ENCODE data around the gene TTC28. TPM values are rescaled to one million over a fixed set of nuclear protein-coding genes. Genes with fewer than 3 reads are reported as not detected.
A peak's percentile ranks its signal among the peaks of the same experiment; 100 is the strongest.

TTC28 gene
- total RNA-seq, 4 donors from 2014 or later = 49.8 to 99.7 (median 79.7) TPM

GRCh38 chr22:28599693-28600092, 79.9 kb downstream of the TTC28 start:
- Histone ChIP-seq H3K4me3 (replicated peaks in 1 of 3) (no peak overlapping the region), H3K9me3 (no peaks in the 10 kb centered on the region), H3K27ac (no peak overlapping the region), H3K36me3 (no peaks in the 10 kb centered on the region), H3K4me1 (no peaks in the 10 kb centered on the region), H3K27me3 (no peaks in the 10 kb centered on the region)
- intact Hi-C loops (cut with DNase I) = loop anchor here (5.0 to 10.0 kb wide), 3 partner anchors 233 to 575 kb away; no protein-coding TSS in a partner anchor
- TF ChIP-seq POLR2A (IDR thresholded peaks at IDR 0.05) = no peak
- TF ChIP-seq CTCF (IDR thresholded peaks at IDR 0.05) = no peak
- 70 to 82% methylated on average over 2 of the region's 2 CpGs for WGBS, 2 donors
- DNase-seq = no peak

DNA sequence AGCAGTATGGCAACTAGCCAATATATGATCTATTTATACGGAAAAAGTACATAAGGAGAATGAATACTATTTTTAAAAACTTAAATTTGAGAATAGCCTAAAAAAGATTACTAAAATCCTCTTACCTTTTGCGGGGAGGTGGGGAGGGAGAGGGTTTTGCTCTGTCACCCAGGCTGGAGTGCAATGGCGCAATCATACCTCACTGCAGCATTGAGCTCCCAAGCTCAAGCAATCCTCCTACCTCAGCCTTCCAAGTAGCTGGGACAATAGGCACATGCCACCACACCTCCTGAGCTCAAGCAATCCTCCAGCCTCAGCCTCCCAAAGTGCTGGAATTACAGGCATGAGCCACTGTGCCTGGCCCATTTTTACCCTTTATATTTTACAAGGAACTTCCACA, 82.0 kb downstream of the TTC28 start:
- WGBS, 2 donors = 85 to 88% methylated on average over 3 of the region's 3 CpGs
- H3K27me3 ChIP-seq = no peaks in the 10 kb centered on the region
- intact Hi-C loops (cut with DNase I) = loop anchor here (10.0 kb wide), 2 partner anchors 447 to 573 kb away; no protein-coding TSS in a partner anchor

GRCh38 chr22:28594797-28595462, 84.7 kb downstream of the TTC28 start:
- H3K4me1 ChIP-seq = peaks cover 0 to 4% of the 10 kb centered on the region in 2 donors
- intact Hi-C loops (cut with DNase I) = loop anchor here (5.0 to 10.0 kb wide), 3 partner anchors 450 to 570 kb away; no protein-coding TSS in a partner anchor
- WGBS, 2 donors = 35 to 39% methylated on average over 4 of the region's 4 CpGs
- DNase-seq = no peak
- TF ChIP-seq CTCF (IDR thresholded peaks at IDR 0.05) (peak; percentile 38 to 91 (median 67)), POLR2A (IDR thresholded peaks at IDR 0.05) (no peak)
- no peak overlapping the region for H3K27ac ChIP-seq
- H3K27me3 ChIP-seq = no peaks in the 10 kb centered on the region
- no peaks in the 10 kb centered on the region for H3K36me3 ChIP-seq
- no peaks in the 10 kb centered on the region for H3K9me3 ChIP-seq
- no peak overlapping the region for H3K4me3 ChIP-seq (replicated peaks in 1 of 3)

More for the DNA sequence above, 82.0 kb downstream of the TTC28 start:
- TF ChIP-seq POLR2A (IDR thresholded peaks at IDR 0.05) = no peak
- no peak for TF ChIP-seq CTCF (IDR thresholded peaks at IDR 0.05)
- H3K4me1 ChIP-seq = peaks cover 0 to 4% of the 10 kb centered on the region in 2 donors
- H3K9me3 ChIP-seq = no peaks in the 10 kb centered on the region
- DNase-seq = no peak
- no peak overlapping the region for H3K27ac ChIP-seq
- H3K36me3 ChIP-seq = no peaks in the 10 kb centered on the region
- no peak overlapping the region for H3K4me3 ChIP-seq (replicated peaks in 1 of 3)

GRCh38 chr22:28594076-28594796, 85.4 kb downstream of the TTC28 start:
- no peak for DNase-seq

More at GRCh38 chr22:28594076-28594796, 85.4 kb downstream of the TTC28 start:
- H3K4me1 ChIP-seq = peaks cover 0 to 4% of the 10 kb centered on the region in 2 donors
- intact Hi-C loops (cut with DNase I) = loop anchor here (5.0 to 10.0 kb wide), 3 partner anchors 451 to 569 kb away; no protein-coding TSS in a partner anchor
- no peak overlapping the region for H3K27ac ChIP-seq
- no peaks in the 10 kb centered on the region for H3K36me3 ChIP-seq
- no peaks in the 10 kb centered on the region for H3K27me3 ChIP-seq
- no peaks in the 10 kb centered on the region for H3K9me3 ChIP-seq
- H3K4me3 ChIP-seq (replicated peaks in 1 of 3) = no peak overlapping the region
- 60 to 61% methylated on average over 2 of the region's 2 CpGs for WGBS, 2 donors
- TF ChIP-seq CTCF (IDR thresholded peaks at IDR 0.05) (no peak), POLR2A (IDR thresholded peaks at IDR 0.05) (no peak)

Data from thyroid gland (tissue), 4 donors.